GM19395 (cell line): ENCODE results near the gene YY2.
"Not testable (repeated sequence)": the region's sequence is repeated elsewhere in the genome, so short reads cannot be mapped to it uniquely, and the experiment has no call there.

ENCODE experiments used
- ATAC-seq: cut with Tn5 transposase; IDR thresholded peaks from one replicate; pipeline ENCODE4 v1.9.1; 2021; ENCODE audit warnings: mild to moderate bottlenecking, moderate library complexity; ENCODE audit not compliant: unreplicated experiment

The YY2 gene

GRCh38 chrX:21873063-21873775, 17.4 kb downstream of the YY2 start:
- no peak for ATAC-seq

GRCh38 chrX:21874182-21874581, 18.4 kb downstream of the YY2 start:
- ATAC-seq: not testable (repeated sequence)

- ATAC-seq: no peak
Measured at GRCh38 chrX:21875013-21875412, 19.2 kb downstream of the YY2 start.

GRCh38 chrX:21881881-21882574, 26.2 kb downstream of the YY2 start:
- no peak for ATAC-seq

GRCh38 chrX:21883258-21883657, 27.5 kb downstream of the YY2 start:
- ATAC-seq: no peak

- ATAC-seq: no peak
Measured at GRCh38 chrX:21885568-21885967, 29.8 kb downstream of the YY2 start.

GRCh38 chrX:21905313-21905712, 49.5 kb downstream of the YY2 start:
- no peak for ATAC-seq

- ATAC-seq: no peak
Measured at GRCh38 chrX:21905953-21906352, 50.2 kb downstream of the YY2 start.

- ATAC-seq: no peak
Measured at GRCh38 chrX:21907260-21907659, 51.5 kb downstream of the YY2 start.
